Retina (tissue), 1 donor: ENCODE results near the gene TDRD3.
A peak's percentile ranks its signal among the peaks of the same experiment; 100 is the strongest.
"Not testable (repeated sequence)": the region's sequence is repeated elsewhere in the genome, so short reads cannot be mapped to it uniquely, and the experiment has no call there.

Experiments used
- DNase-seq: peaks from one replicate; pipeline ENCODE4 v3.0.0-alpha.2; 2016

TDRD3 gene

GRCh38 chr13:60398907-60399589, 2.0 kb downstream of the TDRD3 start:
- peak; percentile 9 for DNase-seq

- no peak for DNase-seq
Observed at GRCh38 chr13:60402022-60402421, 5.0 kb downstream of the TDRD3 start.

- DNase-seq: no peak
Observed at GRCh38 chr13:60407095-60407494, 10.1 kb downstream of the TDRD3 start.

GRCh38 chr13:60407852-60408251, 10.8 kb downstream of the TDRD3 start:
- DNase-seq: not testable (repeated sequence)

GRCh38 chr13:60409574-60410292, 12.7 kb downstream of the TDRD3 start:
- not testable (repeated sequence) for DNase-seq

GRCh38 chr13:60410299-60410698, 13.3 kb downstream of the TDRD3 start:
- DNase-seq: no peak

GRCh38 chr13:60411464-60411863, 14.4 kb downstream of the TDRD3 start:
- DNase-seq: no peak

- no peak for DNase-seq
Observed at GRCh38 chr13:60411983-60412382, 15.0 kb downstream of the TDRD3 start.

GRCh38 chr13:60412909-60413616, 16.0 kb downstream of the TDRD3 start:
- DNase-seq: no peak

- no peak for DNase-seq
Observed at GRCh38 chr13:60414177-60414576, 17.2 kb downstream of the TDRD3 start.

- DNase-seq: no peak
Observed at GRCh38 chr13:60417734-60418133, 20.7 kb downstream of the TDRD3 start.

- DNase-seq: no peak
Observed at GRCh38 chr13:60418954-60419353, 21.9 kb downstream of the TDRD3 start.

GRCh38 chr13:60425332-60425731, 28.3 kb downstream of the TDRD3 start:
- no peak for DNase-seq

GRCh38 chr13:60426075-60426474, 29.1 kb downstream of the TDRD3 start:
- no peak for DNase-seq

GRCh38 chr13:60427285-60427684, 30.3 kb downstream of the TDRD3 start:
- DNase-seq: no peak

GRCh38 chr13:60431108-60431700, 34.2 kb downstream of the TDRD3 start:
- peak; percentile 36 for DNase-seq

GRCh38 chr13:60433505-60433904, 36.5 kb downstream of the TDRD3 start:
- no peak for DNase-seq

- no peak for DNase-seq
Observed at GRCh38 chr13:60435762-60436374, 38.8 kb downstream of the TDRD3 start.

GRCh38 chr13:60439201-60439600, 42.2 kb downstream of the TDRD3 start:
- no peak for DNase-seq

- DNase-seq: no peak
Observed at GRCh38 chr13:60441761-60442160, 44.7 kb downstream of the TDRD3 start.

- peak; percentile 10 for DNase-seq
Observed at GRCh38 chr13:60448907-60449510, 52.0 kb downstream of the TDRD3 start.

- no peak for DNase-seq
Observed at GRCh38 chr13:60453490-60453889, 56.5 kb downstream of the TDRD3 start.

GRCh38 chr13:60454425-60454824, 57.4 kb downstream of the TDRD3 start:
- DNase-seq: no peak
